ENCODE results near the gene OR5AC2.

Gene OR5AC2

GRCh38 chr3:98086873-98087272 is at the start of gene OR5AC2:
TSS of gene OR5AC2 (plus strand) at chr3:98087173. CDS start at chr3:98087173, 0 bp downstream.
- DNase-seq: no peak

DNA sequence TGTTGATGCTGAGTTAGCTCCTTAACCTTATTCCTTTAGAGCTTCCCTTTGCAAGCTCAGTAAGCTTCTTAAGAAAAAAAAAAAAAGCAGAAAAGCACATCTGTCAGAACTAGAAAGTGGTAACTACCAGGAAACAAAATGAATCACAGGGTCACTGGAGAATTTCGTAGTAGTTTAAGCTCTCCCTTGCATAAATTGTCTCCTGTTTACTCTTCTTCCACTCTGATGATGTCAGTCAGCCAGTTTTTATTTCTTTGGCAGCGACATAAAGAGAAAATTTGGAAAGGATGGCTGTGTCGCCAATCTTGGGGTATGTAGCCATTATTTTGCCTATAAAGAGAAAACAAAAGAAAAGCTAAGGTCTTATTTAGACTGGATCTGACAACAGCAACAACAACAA is 48.7 kb upstream of the OR5AC2 start:
- peak; percentile 67 for DNase-seq

GRCh38 chr3:98038876-98039275 is 48.1 kb upstream of the OR5AC2 start:
- DNase-seq: peak; percentile 30

GRCh38 chr3:98039322-98040024 is 47.5 kb upstream of the OR5AC2 start:
- peak; percentile 85 for DNase-seq

GRCh38 chr3:98041350-98041749 is 45.6 kb upstream of the OR5AC2 start:
- no peak for DNase-seq

- DNase-seq: no peak
Measured at GRCh38 chr3:98048586-98048985, 38.4 kb upstream of the OR5AC2 start.

DNA sequence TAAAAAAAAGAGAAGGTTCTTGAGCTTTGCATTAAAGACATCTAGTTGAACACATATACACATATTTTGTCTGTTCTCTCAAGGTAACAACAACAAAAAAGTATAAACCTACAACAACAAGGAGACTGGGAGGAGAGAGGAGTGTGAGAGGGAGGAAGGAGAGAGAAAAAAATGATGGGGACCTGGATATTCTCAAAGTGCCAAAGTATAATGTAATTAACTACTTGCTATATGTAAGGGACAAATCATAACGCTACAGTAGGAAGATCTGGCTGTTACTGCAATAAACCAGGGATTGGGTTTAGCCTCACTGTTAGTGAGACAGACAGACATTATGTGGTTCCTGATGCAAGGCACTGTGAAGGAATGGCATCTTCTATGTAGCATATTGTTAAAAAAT is 37.7 kb upstream of the OR5AC2 start:
- DNase-seq: no peak

DNA sequence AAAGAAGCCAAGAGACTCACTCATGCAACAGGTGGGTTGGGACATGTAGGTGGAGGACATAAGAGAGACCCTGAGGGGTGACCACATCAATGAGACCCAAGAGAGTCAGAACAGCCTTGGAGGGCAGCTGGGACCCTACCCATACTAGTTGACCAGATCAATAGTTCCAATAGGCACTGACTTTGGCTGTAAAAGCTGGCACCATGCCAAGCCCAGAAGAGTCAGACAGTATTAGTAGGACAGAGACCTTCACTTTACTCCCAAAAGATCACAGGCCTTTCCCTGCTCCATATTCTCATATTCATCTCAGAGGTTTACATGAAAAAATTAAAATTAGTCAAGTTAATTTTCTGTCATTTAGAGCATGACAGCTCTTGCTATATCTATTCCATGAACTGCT is 30.9 kb upstream of the OR5AC2 start:
- no peak for DNase-seq

DNA sequence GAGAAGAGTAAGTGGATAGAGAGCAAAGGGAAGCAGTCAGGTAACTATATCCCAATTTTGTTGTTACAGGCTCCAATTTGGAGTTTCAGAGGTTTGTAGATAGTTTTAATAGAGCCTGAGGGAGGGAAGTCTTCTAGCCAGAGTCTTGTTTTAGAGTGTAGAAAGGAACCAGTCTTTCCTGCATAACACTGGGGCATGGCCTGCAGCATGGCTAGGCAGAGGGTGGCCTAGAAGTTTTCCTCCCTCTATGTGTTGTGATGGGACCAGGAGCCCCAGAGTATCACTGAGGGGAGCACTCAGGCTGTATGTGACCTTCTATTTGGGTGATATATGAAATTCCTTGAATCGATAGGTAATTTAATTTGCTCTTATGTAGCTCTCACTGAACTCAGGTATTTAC is 29.3 kb upstream of the OR5AC2 start:
- no peak for DNase-seq

GRCh38 chr3:98058244-98058960 is 28.6 kb upstream of the OR5AC2 start:
- DNase-seq: no peak

DNA sequence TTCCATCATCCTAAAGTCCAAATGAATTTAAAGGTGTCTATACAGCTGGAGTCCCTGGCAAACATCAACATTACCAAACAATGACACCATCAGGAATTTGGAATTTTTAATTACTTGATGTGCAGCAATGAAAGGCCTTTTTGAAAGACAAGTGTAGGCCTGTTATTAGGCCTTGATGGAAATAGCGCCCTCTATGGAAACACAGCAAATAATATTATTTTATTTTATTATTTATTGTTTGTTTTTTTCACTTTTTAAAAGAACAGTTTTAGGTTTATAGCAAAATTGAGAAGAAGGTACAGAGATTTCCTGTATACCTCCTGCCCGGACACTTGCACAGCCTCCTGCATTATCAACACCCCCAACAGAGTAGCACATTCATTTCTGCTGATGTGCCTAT is 18.1 kb upstream of the OR5AC2 start:
- DNase-seq: no peak

DNA sequence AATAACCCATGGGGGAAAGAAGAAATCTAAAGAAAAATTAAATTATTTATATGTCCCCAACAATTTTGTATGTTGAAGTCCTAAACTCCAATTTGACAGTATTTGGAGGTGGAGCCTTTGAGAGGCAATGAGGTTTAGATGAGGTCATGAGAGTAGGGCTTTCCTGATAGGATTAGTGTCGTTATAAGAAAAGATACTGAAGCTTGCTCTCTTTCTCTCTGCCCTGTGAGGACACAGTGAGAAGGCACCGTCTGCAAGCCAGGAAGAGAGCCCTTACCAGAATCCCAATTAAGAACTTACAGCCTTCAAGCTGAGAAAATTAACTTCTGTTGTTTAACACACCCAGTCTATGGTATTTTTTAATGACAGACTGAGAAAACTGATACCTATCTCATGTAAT is 16.1 kb upstream of the OR5AC2 start:
- no peak for DNase-seq

DNA sequence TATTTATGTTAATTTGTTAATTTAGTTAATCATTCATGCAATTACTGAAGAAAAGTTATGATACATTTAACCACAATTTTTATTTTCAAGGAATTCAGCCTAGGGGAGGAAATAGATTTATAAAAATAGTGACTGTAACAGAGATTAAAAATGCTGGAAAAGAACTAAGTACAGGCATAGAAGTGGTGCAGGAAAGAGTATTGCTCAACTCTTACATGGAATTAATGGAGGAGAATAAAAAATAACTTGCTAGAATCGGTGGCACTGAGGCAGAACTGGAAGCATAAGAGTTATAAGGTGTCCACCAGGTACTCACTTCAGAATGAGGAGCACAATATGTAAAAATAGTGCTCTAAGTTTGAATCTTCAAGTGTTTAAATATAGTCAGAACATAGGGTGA is 13.5 kb upstream of the OR5AC2 start:
- DNase-seq: no peak

- no peak for DNase-seq
Measured at GRCh38 chr3:98095882-98096281, 8.9 kb downstream of the OR5AC2 start.

- no peak for DNase-seq
Measured at GRCh38 chr3:98099848-98100247, 12.9 kb downstream of the OR5AC2 start.

GRCh38 chr3:98108162-98108561 is 21.2 kb downstream of the OR5AC2 start:
- no peak for DNase-seq

- no peak for DNase-seq
Measured at GRCh38 chr3:98109807-98110549, 23.0 kb downstream of the OR5AC2 start.

DNA sequence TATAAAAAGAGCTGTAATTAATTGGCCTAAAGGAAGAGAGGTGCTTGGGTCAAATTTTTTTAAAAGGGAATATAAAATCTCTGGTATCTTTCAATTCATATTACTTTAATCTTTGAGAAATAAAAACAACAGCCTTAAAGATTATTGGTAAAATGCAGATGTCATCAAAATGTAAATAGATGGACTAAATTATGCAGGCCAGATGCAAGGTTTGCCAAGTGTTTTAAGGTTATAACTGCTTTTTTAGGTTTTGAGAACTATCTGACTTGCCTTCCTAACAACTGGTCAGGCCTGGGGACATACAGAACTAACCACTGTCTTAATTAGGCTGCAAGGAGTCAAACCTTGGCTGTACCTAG is 23.6 kb downstream of the OR5AC2 start:
- no peak for DNase-seq

DNA sequence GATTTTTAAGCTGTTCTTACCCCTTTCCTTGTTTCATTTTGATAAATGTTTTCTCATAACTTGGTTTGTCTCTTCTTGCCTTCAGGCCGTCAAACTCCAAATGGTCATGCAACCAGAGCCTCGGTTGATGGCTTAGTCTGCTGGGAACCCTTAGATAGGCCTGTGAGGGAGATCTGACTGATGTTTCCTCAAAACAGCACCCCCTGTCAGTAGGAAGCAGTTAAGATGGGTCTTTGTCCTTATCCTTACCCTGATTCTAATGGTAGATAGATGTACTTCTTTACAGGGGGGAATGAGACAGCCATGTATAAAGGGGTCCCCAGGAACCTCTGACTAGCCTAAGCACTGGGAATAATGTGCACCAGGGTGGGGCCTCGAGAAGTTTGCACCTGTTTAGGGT is 27.3 kb downstream of the OR5AC2 start:
- no peak for DNase-seq

DNA sequence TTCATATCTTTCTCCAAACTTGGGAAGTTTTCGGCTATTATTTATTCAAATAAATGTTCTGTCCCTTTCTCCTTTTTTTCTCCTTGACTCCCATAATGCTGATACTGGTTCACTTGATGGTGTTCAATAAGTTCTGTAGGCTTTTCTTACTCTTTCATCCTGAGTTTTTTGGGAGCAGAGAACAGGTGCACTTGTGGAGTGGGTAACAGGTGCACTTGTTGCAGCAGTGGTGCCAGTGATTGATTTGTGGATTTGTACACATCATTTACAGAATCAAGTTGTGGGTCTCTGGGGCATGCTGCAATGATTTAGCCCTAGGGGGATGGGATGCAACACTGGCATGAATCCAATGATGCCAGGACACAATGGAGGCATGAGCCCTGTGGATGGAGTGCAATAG is 28.7 kb downstream of the OR5AC2 start:
- DNase-seq: no peak

- DNase-seq: no peak
Measured at GRCh38 chr3:98130421-98130820, 43.4 kb downstream of the OR5AC2 start, which contains the start of gene OR5H1. TSS of gene OR5H1 (plus strand) at chr3:98130721. CDS start at chr3:98132698, 1,977 bp downstream.

DNA sequence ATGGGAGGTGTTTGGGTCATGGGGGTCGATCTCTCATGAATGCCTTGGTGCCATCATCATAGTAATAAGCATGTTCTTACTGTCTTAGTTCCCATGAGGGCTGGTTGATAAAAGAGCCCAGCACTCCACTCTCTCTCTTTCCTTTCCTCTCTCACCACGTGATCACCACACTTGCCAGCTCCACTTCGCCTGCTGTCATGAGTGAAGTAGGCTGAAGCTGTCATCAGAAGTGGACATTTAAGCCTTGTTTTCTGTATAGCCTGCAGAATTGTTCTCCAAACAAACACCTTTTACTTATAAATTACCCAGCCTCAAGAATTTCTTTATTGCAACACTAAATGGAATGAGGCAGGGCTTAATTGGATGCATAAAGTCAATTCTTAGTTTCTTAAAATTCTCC is 49.7 kb downstream of the OR5AC2 start:
- no peak for DNase-seq
